NCI-H2029 (cell line): ENCODE results near the gene PPP1R3E.
A peak's percentile ranks its signal among the peaks of the same experiment; 100 is the strongest.
"Not testable (repeated sequence)": the region's sequence is repeated elsewhere in the genome, so short reads cannot be mapped to it uniquely, and the experiment has no call there.

Experiments used
- DNase-seq: peaks from one replicate; lab custom pipeline; 2025; lab: John Stamatoyannopoulos, UW

The PPP1R3E gene

DNA sequence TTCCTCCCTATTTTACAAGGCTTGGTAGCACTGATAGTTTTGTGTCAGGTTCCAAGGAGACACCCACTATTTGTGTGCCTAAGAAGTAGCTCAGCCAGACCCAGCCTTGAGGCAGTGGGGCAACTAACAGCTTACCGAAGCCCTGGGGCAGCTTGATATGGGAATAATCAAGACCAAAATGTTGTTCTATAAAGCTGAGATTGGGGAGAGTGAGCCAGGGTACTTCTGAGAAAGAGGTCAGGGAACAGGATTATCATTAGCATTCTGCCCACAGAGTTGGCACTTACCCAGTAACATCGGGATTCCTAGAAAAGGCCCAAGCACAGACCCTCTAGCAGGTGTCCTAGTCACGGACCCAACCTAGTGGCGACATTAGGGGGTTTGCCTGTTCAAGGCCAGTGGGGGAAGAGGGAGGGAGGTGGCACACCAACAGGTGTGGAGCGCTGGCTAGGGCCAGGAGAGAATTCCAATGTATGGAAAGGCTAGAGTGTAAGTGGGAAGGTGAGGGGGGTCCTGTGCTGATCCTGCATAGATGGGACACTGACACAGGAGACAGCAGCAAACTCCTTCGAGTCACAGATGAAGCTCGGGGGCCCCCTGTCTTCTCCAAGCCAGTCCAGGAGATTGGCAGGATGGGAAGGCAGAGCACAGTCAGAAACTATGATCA, 4.9 kb downstream of the PPP1R3E start:
- DNase-seq, result no peak

- no peak for DNase-seq
Measured at GRCh38 chr14:23297096-23297495, 5.6 kb downstream of the PPP1R3E start.

DNA sequence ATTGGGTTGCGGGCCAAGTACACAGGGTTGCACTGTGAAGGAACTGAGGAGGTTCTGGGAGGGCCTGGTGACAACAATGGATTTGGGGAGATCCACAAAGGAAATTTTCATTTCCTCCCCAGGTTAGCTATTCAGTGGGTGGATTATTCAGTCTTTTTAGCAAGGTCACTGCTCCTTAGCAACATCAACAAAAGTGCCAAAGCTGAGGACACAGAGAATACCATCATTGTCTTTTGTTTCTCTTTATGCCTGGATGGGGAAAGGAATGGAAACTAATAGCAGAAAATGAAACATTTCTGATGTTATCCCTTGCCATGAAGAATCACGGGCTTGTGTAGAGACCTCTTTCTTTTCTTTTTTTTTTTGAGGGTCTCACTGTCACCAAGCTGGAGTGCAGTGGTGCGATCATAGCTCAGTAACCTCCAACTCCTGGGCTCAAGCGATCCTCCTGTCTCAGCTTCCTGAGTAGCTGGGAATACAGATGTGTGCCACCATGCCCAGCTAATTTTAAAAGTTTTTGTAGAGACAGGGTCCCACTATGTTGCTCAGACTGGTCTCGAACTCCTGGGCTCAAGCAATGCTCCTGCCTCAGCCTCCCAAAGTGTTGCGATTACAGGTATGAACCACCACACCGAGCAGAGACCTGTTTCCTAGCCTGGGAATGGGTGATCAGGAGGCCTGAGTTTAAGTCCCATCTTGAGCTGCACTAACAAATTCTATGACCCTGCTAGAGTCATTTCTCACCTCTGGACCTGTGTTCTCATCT, 6.5 kb downstream of the PPP1R3E start:
- DNase-seq, result no peak

GRCh38 chr14:23294734-23295561, 7.7 kb downstream of the PPP1R3E start:
- DNase-seq, result peak; percentile 99

DNA sequence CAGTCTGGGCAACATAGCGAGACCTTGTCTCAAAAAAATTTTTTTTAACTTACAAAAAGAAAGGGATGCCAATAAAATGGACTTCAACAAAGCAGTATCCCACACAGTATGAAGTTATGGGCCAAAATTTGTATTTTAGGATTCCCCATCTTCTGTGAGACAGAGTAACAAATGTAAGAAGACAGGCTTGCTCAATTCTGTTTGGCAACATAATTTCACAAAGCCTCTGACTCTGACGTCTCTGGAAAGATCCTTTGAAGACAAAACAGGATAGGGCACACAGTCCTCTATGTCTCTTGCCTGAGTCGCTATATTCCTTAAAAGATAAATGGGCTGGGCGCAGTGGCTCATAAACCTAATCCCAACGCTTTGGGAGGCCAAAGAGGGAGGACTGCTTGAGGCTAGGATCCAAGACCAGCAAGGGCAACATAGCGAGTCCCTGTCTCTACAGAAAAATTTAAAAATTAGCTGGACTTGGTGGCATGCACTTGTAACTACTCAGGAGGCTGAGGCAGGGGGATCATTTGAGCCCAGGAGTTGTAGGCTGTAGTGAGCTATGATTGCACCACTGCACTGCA, 15.7 kb downstream of the PPP1R3E start:
- DNase-seq, result no peak

DNA sequence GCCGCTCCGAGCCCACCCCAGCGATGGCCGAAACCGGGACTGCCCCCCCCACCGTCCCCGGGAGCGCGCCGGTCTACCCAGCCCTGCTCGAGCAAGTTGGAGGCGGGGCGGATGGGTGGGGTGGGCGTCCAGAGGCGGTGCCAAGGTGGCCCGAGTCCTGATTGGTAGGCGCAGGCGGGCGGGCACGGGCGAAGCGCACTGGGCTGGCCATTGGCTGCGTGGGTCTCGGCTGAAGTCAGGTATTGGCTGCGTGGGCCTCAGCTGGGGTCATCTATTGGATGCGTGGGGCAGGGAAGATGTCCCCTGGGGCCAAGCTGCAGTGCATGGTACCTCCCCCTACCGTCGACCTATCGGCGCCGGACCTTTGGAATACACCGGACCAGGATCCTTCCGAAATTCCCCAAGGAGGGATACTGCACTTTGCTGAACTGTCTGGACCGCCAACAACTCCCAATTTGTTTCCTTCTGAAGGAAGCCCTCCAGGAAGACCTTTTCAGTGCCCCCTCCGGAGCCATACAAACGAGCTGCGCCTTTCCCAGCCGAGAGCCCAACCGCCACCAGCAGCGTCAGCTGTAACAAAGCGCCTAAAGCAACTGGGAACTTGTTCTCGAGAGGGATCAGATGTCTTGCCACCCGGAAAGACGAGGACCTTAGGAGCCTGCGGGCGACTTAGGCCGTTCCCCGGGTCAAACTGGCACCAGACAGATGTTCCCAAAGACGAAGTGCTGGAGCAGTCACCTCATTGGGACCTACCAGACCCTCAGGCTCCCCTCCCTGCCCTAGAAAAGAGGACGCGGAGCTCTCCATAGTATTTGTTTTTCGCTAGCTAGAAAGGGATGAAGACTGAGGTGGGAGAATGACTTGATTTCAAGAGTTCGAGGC, 16.4 kb downstream of the PPP1R3E start, which contains the start of gene HOMEZ:
HOMEZ (minus strand) TSS at position 113 of the 882 bp plus-strand sequence. CDS start 180 bp downstream, outside the sequence.
- peak; percentile 100 for DNase-seq

DNA sequence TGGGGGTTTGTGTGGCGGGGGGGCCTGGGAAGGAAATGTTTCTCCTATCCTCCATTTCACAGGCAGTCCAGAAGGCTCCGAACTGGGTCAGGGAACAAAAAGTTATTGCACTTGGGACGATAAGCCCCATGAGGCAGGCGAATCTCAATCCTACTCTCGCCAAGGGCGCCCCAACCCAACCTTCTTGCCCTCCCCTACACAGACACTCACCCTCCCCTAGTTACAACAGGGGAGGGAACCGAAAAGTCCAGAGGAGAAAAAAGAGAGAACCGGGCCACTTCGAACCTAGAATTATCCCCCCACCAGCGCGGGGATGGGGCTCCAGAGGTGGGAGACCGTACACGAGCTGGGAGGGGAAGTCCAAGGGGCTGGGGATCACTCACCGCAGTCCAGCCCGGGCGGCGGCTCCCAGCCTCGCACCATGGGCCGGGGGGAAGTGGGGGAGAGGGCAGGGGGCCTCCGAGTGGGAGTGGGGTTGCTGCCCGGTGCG, 17.1 kb downstream of the PPP1R3E start:
- DNase-seq, result no peak

GRCh38 chr14:23284654-23285529, 17.8 kb downstream of the PPP1R3E start:
- DNase-seq, result no peak

GRCh38 chr14:23281247-23281646, 21.4 kb downstream of the PPP1R3E start:
- no peak for DNase-seq

DNA sequence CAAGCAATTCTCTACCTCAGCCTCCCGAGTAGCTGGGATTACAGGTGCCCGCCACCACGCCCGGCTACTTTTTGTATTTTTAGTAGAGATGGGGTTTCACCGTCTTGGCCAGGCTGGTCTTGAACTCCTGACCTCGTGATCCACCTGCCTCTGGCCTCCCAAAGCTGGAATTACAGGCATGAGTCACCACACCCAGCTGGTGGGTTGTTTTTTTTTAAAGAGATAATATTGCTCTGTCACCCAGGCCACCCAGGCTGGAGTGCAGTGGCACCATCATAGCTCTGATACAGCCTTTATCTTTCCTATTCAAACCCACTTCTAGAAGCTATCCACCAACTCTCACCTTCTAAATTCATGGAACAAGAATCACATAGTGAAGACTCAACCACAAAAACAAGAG, 24.7 kb downstream of the PPP1R3E start:
- DNase-seq, result not testable (repeated sequence)

DNA sequence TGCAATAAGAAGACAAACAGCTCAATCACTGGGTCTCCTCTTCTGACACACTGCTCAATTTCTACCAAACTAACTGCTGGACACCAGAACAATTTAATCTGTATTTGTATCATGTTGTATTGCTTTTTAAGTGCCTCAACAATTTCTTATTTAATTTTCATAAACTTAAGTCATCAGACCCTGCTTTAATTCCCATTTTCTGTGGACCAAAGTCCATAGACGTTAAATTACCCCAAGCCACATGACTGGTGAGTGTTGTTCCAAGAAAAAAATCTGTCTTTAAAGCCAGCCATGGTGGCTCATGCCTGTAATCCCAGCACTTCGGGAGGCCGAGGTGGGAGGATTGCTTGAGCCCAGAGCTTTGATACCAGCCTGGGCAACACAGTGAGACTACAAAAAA, 25.5 kb downstream of the PPP1R3E start:
- DNase-seq, result no peak

DNA sequence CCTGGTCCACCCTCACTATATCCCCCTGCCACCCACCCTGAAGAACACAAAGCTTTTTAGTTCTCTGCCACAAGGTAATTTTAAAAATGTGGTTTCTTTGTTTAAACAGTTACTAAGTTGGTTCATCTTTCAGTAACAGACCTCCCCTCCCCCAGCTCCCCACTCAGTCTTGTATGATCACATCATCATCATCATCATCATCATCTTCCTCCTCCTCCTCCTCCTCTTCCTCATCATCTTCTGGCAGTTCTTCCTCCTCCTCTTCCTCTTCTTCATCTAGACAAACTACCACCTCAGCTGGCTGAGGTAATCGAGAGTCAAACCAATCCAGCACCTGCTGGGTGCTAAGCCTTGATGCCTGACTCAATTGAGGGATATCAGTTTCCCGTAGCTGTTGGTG, 27.2 kb downstream of the PPP1R3E start:
- no peak for DNase-seq

- DNase-seq, result no peak
Measured at GRCh38 chr14:23269193-23269592, 33.5 kb downstream of the PPP1R3E start.

DNA sequence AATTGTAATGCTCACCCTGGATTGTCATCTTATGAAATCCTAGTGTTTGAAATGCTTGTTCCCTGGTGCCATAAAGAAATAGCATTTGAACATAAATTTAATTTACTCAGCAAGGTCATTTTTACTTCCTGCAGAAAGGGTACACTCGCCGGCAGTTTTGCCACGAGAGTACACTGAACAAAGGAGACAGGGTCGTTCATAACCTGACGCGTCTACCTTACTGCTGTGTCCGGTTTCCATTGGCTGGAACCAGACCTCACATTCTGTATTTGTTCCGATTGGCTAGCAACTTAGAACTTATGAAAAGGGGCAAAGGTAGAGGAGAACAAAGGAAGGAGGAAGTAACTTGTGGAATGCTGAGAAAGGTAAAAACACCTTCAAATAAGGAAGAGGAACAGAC, 41.8 kb downstream of the PPP1R3E start:
- DNase-seq, result not testable (repeated sequence)

DNA sequence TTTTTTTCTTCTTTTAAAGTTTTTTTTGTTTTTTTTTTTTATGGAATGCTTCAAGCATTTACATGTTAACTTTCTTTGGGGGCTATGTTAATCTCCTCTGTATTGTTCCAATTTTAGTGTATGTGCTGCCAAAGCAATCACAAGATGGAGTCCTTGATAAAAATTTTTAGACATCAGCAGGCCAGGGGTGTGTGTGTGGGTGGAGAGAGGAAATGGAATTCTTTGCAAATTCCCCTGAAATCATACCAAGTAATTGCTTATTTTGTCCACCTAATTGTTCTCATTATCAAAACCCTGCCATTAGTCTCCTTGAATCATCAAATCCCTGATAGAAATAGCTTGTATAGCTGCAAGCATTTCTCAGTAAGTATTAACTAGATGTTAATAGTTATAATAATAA, 43.2 kb downstream of the PPP1R3E start:
- DNase-seq, result no peak

DNA sequence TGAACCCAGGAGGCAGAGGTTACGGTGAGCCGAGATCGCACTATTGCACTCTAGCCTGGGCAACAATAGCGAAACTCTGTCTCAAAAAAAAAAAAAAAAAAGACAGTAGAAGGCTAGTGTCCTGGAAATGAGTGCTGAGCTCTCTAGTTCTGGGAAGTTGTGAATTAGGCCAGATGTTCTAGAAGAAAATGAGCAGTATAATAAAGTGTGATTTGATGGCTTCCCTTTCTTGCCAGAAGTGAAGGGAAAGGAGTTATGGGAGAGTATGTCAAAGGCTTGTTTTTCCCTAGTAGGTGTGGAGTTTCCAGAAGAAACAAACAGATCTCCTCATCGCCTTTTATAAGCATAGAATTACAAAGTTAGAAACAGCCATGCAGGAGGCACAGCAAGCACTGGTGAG, 44.4 kb downstream of the PPP1R3E start:
- DNase-seq, result no peak

- no peak for DNase-seq
Measured at GRCh38 chr14:23252420-23253333, 50.0 kb downstream of the PPP1R3E start.

DNA sequence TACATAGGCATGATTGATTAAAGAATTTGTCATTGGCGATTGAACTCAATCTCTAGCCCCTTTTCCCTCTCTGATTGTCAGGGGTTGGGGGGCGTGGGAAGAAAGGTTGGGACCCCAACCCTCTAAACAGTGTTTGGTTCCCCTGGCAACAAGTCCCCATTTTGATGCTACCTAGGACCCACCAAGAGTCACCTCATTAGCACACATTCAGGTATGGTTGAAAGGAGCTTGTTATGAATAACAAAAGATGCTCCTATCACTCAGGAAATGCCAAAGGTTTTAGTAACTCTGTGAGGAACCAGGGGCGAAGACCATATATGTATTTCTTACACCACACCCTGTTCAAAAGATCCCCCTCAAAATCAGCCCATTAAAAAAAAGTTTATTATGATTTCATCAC, 50.7 kb downstream of the PPP1R3E start:
- DNase-seq, result no peak

DNA sequence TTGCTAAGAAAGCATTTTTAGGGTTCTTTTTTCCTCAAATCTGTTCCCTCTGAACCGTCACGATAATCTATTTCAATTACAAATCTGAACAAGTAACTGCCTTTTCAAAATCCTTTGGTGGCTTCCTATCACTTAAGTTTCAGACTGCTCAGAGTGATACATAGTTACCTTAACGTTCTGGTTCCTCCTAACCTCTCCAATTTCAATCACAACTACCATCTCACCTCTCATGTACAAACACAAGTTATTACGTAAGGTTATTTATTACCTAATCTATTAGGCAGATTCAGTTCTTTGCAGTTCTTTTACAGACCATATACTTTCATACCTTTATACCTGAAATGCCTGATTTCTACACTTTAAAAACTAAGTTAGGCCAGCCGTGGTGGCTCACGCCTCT, 52.8 kb downstream of the PPP1R3E start:
- no peak for DNase-seq
